Stimulated activated CD4-positive, alpha-beta T cell treated with anti-CD3 and anti-CD28 coated beads, Interleukin-1b, Interleukin-23, amount 100 ng/mL, for 1 hour (primary cell): ENCODE results near the gene INPP5A.
"Not testable (repeated sequence)": the region's sequence is repeated elsewhere in the genome, so short reads cannot be mapped to it uniquely, and the experiment has no call there.

Experiments
- DNase-seq, 2 donors: peaks; one replicate each; pipeline ENCODE4 v3.0.0-alpha.2; 2020; ENCODE audit warnings: low read depth in 2 of 2

The INPP5A gene

GRCh38 chr10:132548106-132548823 is 10.7 kb downstream of the INPP5A start:
- DNase-seq, result no peak

- DNase-seq, result no peak
Measured at GRCh38 chr10:132548869-132549268, 11.3 kb downstream of the INPP5A start.

- DNase-seq, result no peak
Measured at GRCh38 chr10:132549371-132549770, 11.8 kb downstream of the INPP5A start.

GRCh38 chr10:132550366-132551092 is 12.9 kb downstream of the INPP5A start:
- DNase-seq, result no peak

GRCh38 chr10:132551093-132551807 is 13.7 kb downstream of the INPP5A start:
- no peak for DNase-seq

- no peak for DNase-seq
Measured at GRCh38 chr10:132551808-132552130, 14.2 kb downstream of the INPP5A start.

- DNase-seq, result not testable (repeated sequence)
Measured at GRCh38 chr10:132552635-132553034, 15.0 kb downstream of the INPP5A start.

GRCh38 chr10:132553568-132553967 is 16.0 kb downstream of the INPP5A start:
- not testable (repeated sequence) for DNase-seq

- no peak for DNase-seq
Measured at GRCh38 chr10:132554053-132554990, 16.7 kb downstream of the INPP5A start.

- DNase-seq, result no peak
Measured at GRCh38 chr10:132554991-132555647, 17.5 kb downstream of the INPP5A start.

GRCh38 chr10:132555648-132556575 is 18.3 kb downstream of the INPP5A start:
- DNase-seq, result no peak

- no peak for DNase-seq
Measured at GRCh38 chr10:132556994-132557441, 19.4 kb downstream of the INPP5A start.

GRCh38 chr10:132557696-132558515 is 20.3 kb downstream of the INPP5A start:
- DNase-seq, result no peak

GRCh38 chr10:132558516-132559413 is 21.2 kb downstream of the INPP5A start:
- DNase-seq, result no peak

- no peak for DNase-seq
Measured at GRCh38 chr10:132559538-132559937, 22.0 kb downstream of the INPP5A start.

GRCh38 chr10:132560241-132560731 is 22.7 kb downstream of the INPP5A start:
- DNase-seq, result no peak

GRCh38 chr10:132562177-132562915 is 24.8 kb downstream of the INPP5A start:
- no peak for DNase-seq
